ENCODE data around the gene NRG3.

- no peak for TF ChIP-seq ZNF565 (CRISPR knock-in tag; conservative IDR thresholded peaks at IDR 0.05; ENCODE audit: low read depth)
- no peak for TF ChIP-seq ZNF70 (CRISPR knock-in tag; IDR thresholded peaks at IDR 0.05)
- no peak for TF ChIP-seq POU6F1 (CRISPR knock-in tag; IDR thresholded peaks at IDR 0.05; ENCODE audit: borderline replicate concordance, low read depth)
- TF ChIP-seq ISL1 (CRISPR knock-in tag; IDR thresholded peaks at IDR 0.05) = no peak
- no peak for TF ChIP-seq PATZ1 (CRISPR knock-in tag; IDR thresholded peaks at IDR 0.05; ENCODE audit: borderline replicate concordance)
- no peak for TF ChIP-seq ZC3H10 (CRISPR knock-in tag; IDR thresholded peaks at IDR 0.05)
- no peak for TF ChIP-seq ZFP3 (CRISPR knock-in tag; IDR thresholded peaks at IDR 0.05)
- TF ChIP-seq OSR1 (CRISPR knock-in tag; IDR thresholded peaks at IDR 0.05) = no peak
Observed at GRCh38 chr10:82252081-82252480, 377.1 kb downstream of the NRG3 start.
